H9 (cell line): ENCODE measurements around the gene WLS. TPM values are rescaled to one million over a fixed set of nuclear protein-coding genes. Genes with fewer than 3 reads are reported as not detected.

Source experiments
- DNase-seq: peaks from one replicate; pipeline ENCODE4 v3.0.0-alpha.2; 2017
- H2AFZ ChIP-seq: one replicate; pipeline ENCODE4 v1.6.1; 2013; ENCODE audit warnings: mild to moderate bottlenecking, low read length, control low read depth, moderate library complexity
- H2AK5ac ChIP-seq: 2 replicates; pipeline ENCODE4 v1.6.1; 2013; ENCODE audit warnings: low read length, control low read depth, mixed read lengths; ENCODE audit not compliant: insufficient read length
- H2BK120ac ChIP-seq: one replicate; pipeline ENCODE4 v1.6.1; 2013; ENCODE audit warnings: low read depth, mild to moderate bottlenecking, low read length, control low read depth, inconsistent platforms; ENCODE audit not compliant: poor library complexity, severe bottlenecking
- H2BK12ac ChIP-seq: 2 replicates; pipeline ENCODE4 v1.6.1; 2013; ENCODE audit warnings: low read length, control low read depth, mixed read lengths, low read depth; ENCODE audit not compliant: insufficient read length
- H2BK15ac ChIP-seq: 2 replicates; pipeline ENCODE4 v1.6.1; 2013; ENCODE audit warnings: low read depth, low read length, control low read depth
- H2BK20ac ChIP-seq: one replicate; pipeline ENCODE4 v1.6.1; 2013; ENCODE audit warnings: low read depth, mild to moderate bottlenecking, low read length, control low read depth, inconsistent platforms; ENCODE audit not compliant: poor library complexity, severe bottlenecking
- H2BK5ac ChIP-seq: 2 replicates; pipeline ENCODE4 v1.6.1; 2013; ENCODE audit warnings: low read length, control low read depth, mixed read lengths; ENCODE audit not compliant: insufficient read length
- H3K14ac ChIP-seq: 2 replicates; pipeline ENCODE4 v1.6.1; 2013; ENCODE audit warnings: low read length, control low read depth; ENCODE audit not compliant: insufficient read depth
- H3K18ac ChIP-seq: 2 replicates; pipeline ENCODE4 v1.6.1; 2013; ENCODE audit warnings: low read depth, mild to moderate bottlenecking, mixed read lengths, low read length, control low read depth; ENCODE audit not compliant: insufficient read length
- H3K23ac ChIP-seq: 2 replicates; pipeline ENCODE4 v1.6.1; 2013; ENCODE audit warnings: low read length, control low read depth, mixed read lengths, low read depth; ENCODE audit not compliant: insufficient read length
- H3K23me2 ChIP-seq: 2 replicates; pipeline ENCODE4 v1.6.1; 2013; ENCODE audit warnings: low read depth, mild to moderate bottlenecking, mixed read lengths, low read length, control low read depth; ENCODE audit not compliant: insufficient read length, poor library complexity, severe bottlenecking
- H3K27ac ChIP-seq: 2 replicates; pipeline ENCODE4 v1.5.1; 2013; ENCODE audit warnings: low read length, control low read depth, mixed read lengths, low read depth; ENCODE audit not compliant: insufficient read length
- H3K27me3 ChIP-seq: 2 replicates; pipeline ENCODE4 v1.6.1; 2013; ENCODE audit warnings: low read length, control low read depth, inconsistent platforms; ENCODE audit not compliant: insufficient read depth
- H3K4ac ChIP-seq: 2 replicates; pipeline ENCODE4 v1.6.1; 2013; ENCODE audit warnings: low read depth, mild to moderate bottlenecking, control low read depth, inconsistent platforms, low read length, moderate library complexity
- H3K4me1 ChIP-seq: 2 replicates; pipeline ENCODE4 v1.6.1; 2013; ENCODE audit warnings: low read length, control low read depth, inconsistent platforms; ENCODE audit not compliant: insufficient read depth
- H3K4me2 ChIP-seq: 2 replicates; pipeline ENCODE4 v1.6.1; 2013; ENCODE audit warnings: low read length, control low read depth, mixed read lengths; ENCODE audit not compliant: insufficient read length, insufficient read depth
- H3K56ac ChIP-seq: 2 replicates; pipeline ENCODE4 v1.6.1; 2013; ENCODE audit warnings: low read depth, mild to moderate bottlenecking, mixed read lengths, low read length, control low read depth; ENCODE audit not compliant: insufficient read length
- H3K79me1 ChIP-seq: 2 replicates; pipeline ENCODE4 v1.6.1; 2013; ENCODE audit warnings: low read depth, mild to moderate bottlenecking, moderate library complexity, low read length, control low read depth, inconsistent platforms; ENCODE audit not compliant: insufficient read depth, poor library complexity, severe bottlenecking
- H3K79me2 ChIP-seq: 2 replicates; pipeline ENCODE4 v1.6.1; 2013; ENCODE audit warnings: low read length, control low read depth, inconsistent platforms; ENCODE audit not compliant: insufficient read depth
- H3K9ac ChIP-seq: 2 replicates; pipeline ENCODE4 v1.6.1; 2013; ENCODE audit warnings: low read length, control low read depth, mixed read lengths; ENCODE audit not compliant: insufficient read length; ENCODE audit errors: extremely low read depth
- H3K9me3 ChIP-seq: one replicate; pipeline ENCODE4 v1.6.1; 2013; ENCODE audit warnings: low read depth, low read length, inconsistent platforms; ENCODE audit not compliant: control insufficient read depth
- H3T11ph ChIP-seq: one replicate; pipeline ENCODE4 v1.6.1; 2013; ENCODE audit warnings: mild to moderate bottlenecking, low read length, control low read depth, inconsistent platforms
- H4K20me1 ChIP-seq: one replicate; pipeline ENCODE4 v1.6.1; 2013; ENCODE audit not compliant: control insufficient read depth, insufficient read length, insufficient read depth
- H4K5ac ChIP-seq: 2 replicates; pipeline ENCODE4 v1.6.1; 2013; ENCODE audit warnings: low read depth, mild to moderate bottlenecking, mixed read lengths, low read length, control low read depth; ENCODE audit not compliant: insufficient read length
- H4K8ac ChIP-seq: replicated peaks from 2 replicates; pipeline ENCODE4 v1.6.1; 2013; ENCODE audit warnings: low read length, control low read depth, mixed read lengths, low read depth; ENCODE audit not compliant: insufficient read length
- H4K91ac ChIP-seq: 2 replicates; pipeline ENCODE4 v1.6.1; 2013; ENCODE audit warnings: low read depth, mild to moderate bottlenecking, moderate library complexity, mixed read lengths, low read length, control low read depth; ENCODE audit not compliant: insufficient read length
- H3K27ac Mint-ChIP-seq, 3 experiments: 2 replicates in 2 of 3; 3 replicates in 1 of 3; pipeline ENCODE4 v1.8.0; 2020 to 2021; ENCODE audit warnings: mixed read lengths in 3 of 3, mild to moderate bottlenecking in 1 of 3, moderate library complexity in 1 of 3
- H3K27me3 Mint-ChIP-seq: 2 replicates; pipeline ENCODE4 v1.8.0; 2021; ENCODE audit warnings: low read depth, mild to moderate bottlenecking, moderate library complexity, mixed read lengths
- H3K36me3 Mint-ChIP-seq, 3 experiments: 2 replicates in 2 of 3; 3 replicates in 1 of 3; pipeline ENCODE4 v1.8.0; 2020 to 2021; ENCODE audit warnings: low read depth in 3 of 3, mixed read lengths in 3 of 3; ENCODE audit not compliant: insufficient read depth in 1 of 3
- H3K4me1 Mint-ChIP-seq, 2 experiments: 2 replicates each; pipeline ENCODE4 v1.8.0; 2020; ENCODE audit warnings: mixed read lengths in 2 of 2
- H3K4me3 Mint-ChIP-seq, 2 experiments: 2 replicates in 1 of 2; 3 replicates in 1 of 2; pipeline ENCODE4 v1.8.0; 2020 to 2021; ENCODE audit warnings: mild to moderate bottlenecking in 2 of 2, mixed read lengths in 2 of 2, moderate library complexity in 1 of 2
- H3K9me3 Mint-ChIP-seq, 2 experiments: 2 replicates in 1 of 2; 3 replicates in 1 of 2; pipeline ENCODE4 v1.8.0; 2020; ENCODE audit warnings: mild to moderate bottlenecking in 2 of 2, mixed read lengths in 2 of 2, moderate library complexity in 1 of 2
- WGBS: extraction: QIAGEN DNeasy Blood & Tissue Kit; methylation state at CpG from one replicate; pipeline ENCODE4 v1.1.7; 2013; ENCODE audit warnings: missing lambda C conversion rate, low lambda C conversion rate, mixed read lengths; ENCODE audit not compliant: insufficient read length; ENCODE audit errors: extremely low coverage; 5-methylcytosine and 5-hydroxymethylcytosine counted together
- total RNA-seq: library from RNA; stranded (reverse); gene quantifications from 2 replicates; pipeline ENCODE4 v1.2.1, GENCODE V29; 2021
- TF ChIP-seq, protein P1 (sequence below): fragments of 200-600 bp; sonication (generic); conservative IDR thresholded peaks from 3 replicates; pipeline ENCODE4 v1.8.0; 2021; ENCODE audit warnings: antibody characterized with exemption, mild to moderate bottlenecking

WLS gene
- total RNA-seq, 1 experiment from 2014 or later, result 0.94 TPM

- Mint-ChIP-seq H3K27ac (peak overlapping the region in 1 of 3 experiments; percentile 62; a peak in 1 of 7 replicates), H3K4me1 (peaks cover 21 to 34% of the 10 kb centered on the region in 2 experiments), H3K9me3 (peaks cover 0 to 3% of the 10 kb centered on the region in 2 experiments; a peak in 2 of 5 replicates), H3K36me3 (no peaks in the 10 kb centered on the region; a peak in 1 of 7 replicates), H3K4me3 (peak overlapping the region; percentile 64 to 96; a peak in 4 of 5 replicates), H3K27me3 (peaks cover 98% of the 10 kb centered on the region)
- DNase-seq, result no peak
- no peaks in the 10 kb centered on the region for H3K9me3 ChIP-seq
- H3K9ac ChIP-seq, result no peak overlapping the region
- no peaks in the 10 kb centered on the region for H4K20me1 ChIP-seq
- no peaks in the 10 kb centered on the region; the same call in 1 of the 2 replicates for H3K79me2 ChIP-seq
- TF ChIP-seq, protein P1, sequence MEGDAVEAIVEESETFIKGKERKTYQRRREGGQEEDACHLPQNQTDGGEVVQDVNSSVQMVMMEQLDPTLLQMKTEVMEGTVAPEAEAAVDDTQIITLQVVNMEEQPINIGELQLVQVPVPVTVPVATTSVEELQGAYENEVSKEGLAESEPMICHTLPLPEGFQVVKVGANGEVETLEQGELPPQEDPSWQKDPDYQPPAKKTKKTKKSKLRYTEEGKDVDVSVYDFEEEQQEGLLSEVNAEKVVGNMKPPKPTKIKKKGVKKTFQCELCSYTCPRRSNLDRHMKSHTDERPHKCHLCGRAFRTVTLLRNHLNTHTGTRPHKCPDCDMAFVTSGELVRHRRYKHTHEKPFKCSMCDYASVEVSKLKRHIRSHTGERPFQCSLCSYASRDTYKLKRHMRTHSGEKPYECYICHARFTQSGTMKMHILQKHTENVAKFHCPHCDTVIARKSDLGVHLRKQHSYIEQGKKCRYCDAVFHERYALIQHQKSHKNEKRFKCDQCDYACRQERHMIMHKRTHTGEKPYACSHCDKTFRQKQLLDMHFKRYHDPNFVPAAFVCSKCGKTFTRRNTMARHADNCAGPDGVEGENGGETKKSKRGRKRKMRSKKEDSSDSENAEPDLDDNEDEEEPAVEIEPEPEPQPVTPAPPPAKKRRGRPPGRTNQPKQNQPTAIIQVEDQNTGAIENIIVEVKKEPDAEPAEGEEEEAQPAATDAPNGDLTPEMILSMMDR, result no peak
- H2BK20ac ChIP-seq, result no peak overlapping the region
- no peak overlapping the region for H2BK5ac ChIP-seq
- no CpG with 5 or more reads among the region's 1 CpG for WGBS
- no peak overlapping the region for H2AFZ ChIP-seq
- H3K4me1 ChIP-seq, result no peaks in the 10 kb centered on the region
- no peak overlapping the region for H2AK5ac ChIP-seq
- no peak overlapping the region for H2BK12ac ChIP-seq
- no peak overlapping the region for H3K27ac ChIP-seq
- H3K56ac ChIP-seq, result no peak overlapping the region
- no peak overlapping the region for H4K91ac ChIP-seq
- H2BK15ac ChIP-seq, result no peak overlapping the region
- no peak overlapping the region for H3T11ph ChIP-seq
- no peak overlapping the region for H3K18ac ChIP-seq
- H3K4me2 ChIP-seq, result peak overlapping the region; percentile 91
- H3K79me1 ChIP-seq, result no peaks in the 10 kb centered on the region
- no peak overlapping the region for H4K5ac ChIP-seq
- no peak overlapping the region for H3K4ac ChIP-seq
- no peak overlapping the region for H2BK120ac ChIP-seq
- no peak overlapping the region for H3K14ac ChIP-seq
- peaks cover 12% of the 10 kb centered on the region for H3K23me2 ChIP-seq
- H3K27me3 ChIP-seq, result peaks cover 63% of the 10 kb centered on the region
- H4K8ac ChIP-seq, result no peak overlapping the region
- H3K23ac ChIP-seq, result no peak overlapping the region
These were observed 879 bp upstream of the WLS start for GRCh38 chr1:68233202-68233601.
